ENCODE measurements around the gene NOP16. TPM values are rescaled to one million over a fixed set of nuclear protein-coding genes. Genes with fewer than 3 reads are reported as not detected.
A peak's percentile ranks its signal among the peaks of the same experiment; 100 is the strongest.

Gene NOP16
- total RNA-seq, 1 donor from 2014 or later: 46.3 TPM

- Histone ChIP-seq H3K27me3 (ENCODE audit: insufficient read depth, low read length) (peaks cover 5% of the 10 kb centered on the region), H3K4me3 (ENCODE audit: insufficient read depth, low read depth, low read length) (no peak overlapping the region), H3K79me2 (ENCODE audit: insufficient read depth, low read length) (peaks cover 25% of the 10 kb centered on the region), H3K9me3 (ENCODE audit: insufficient read depth, low read depth, low read length) (peaks cover 3% of the 10 kb centered on the region), H3K9ac (ENCODE audit: low read length) (no peak overlapping the region), H3K27ac (ENCODE audit: low read depth, low read length) (no peak overlapping the region), H3K4me1 (ENCODE audit: insufficient read depth, low read length) (peaks cover 11% of the 10 kb centered on the region), H3K4me2 (ENCODE audit: low read length) (no peak overlapping the region), H3K36me3 (ENCODE audit: insufficient read depth, low read length) (no peaks in the 10 kb centered on the region), H2AFZ (ENCODE audit: low read depth, low read length) (no peak overlapping the region), H4K20me1 (ENCODE audit: insufficient read depth, low read length) (peaks cover 23% of the 10 kb centered on the region)
- Mint-ChIP-seq H3K36me3 (ENCODE audit: low read depth, unreplicated experiment) (no peaks in the 10 kb centered on the region), H3K27me3 (ENCODE audit: low read depth, unreplicated experiment) (peaks cover 10% of the 10 kb centered on the region), H3K4me3 (ENCODE audit: unreplicated experiment) (peak overlapping the region; percentile 16), H3K9me3 (ENCODE audit: unreplicated experiment) (peaks cover 18% of the 10 kb centered on the region), H3K27ac (ENCODE audit: unreplicated experiment) (peak overlapping the region; percentile 59), H3K4me1 (ENCODE audit: low read depth, unreplicated experiment) (peaks cover 16% of the 10 kb centered on the region)
- peak; percentile 35 for DNase-seq (ENCODE audit: low read depth)
- FAIRE-seq: no peak
- TF ChIP-seq EZH2 (IDR thresholded peaks at IDR 0.05; ENCODE audit: insufficient read depth, low read length) (no peak), CTCF (IDR thresholded peaks at IDR 0.05; ENCODE audit: insufficient read depth, low read depth, low read length) (no peak)
Measured at GRCh38 chr5:176418251-176418650, 29.9 kb upstream of the NOP16 start.

DNA sequence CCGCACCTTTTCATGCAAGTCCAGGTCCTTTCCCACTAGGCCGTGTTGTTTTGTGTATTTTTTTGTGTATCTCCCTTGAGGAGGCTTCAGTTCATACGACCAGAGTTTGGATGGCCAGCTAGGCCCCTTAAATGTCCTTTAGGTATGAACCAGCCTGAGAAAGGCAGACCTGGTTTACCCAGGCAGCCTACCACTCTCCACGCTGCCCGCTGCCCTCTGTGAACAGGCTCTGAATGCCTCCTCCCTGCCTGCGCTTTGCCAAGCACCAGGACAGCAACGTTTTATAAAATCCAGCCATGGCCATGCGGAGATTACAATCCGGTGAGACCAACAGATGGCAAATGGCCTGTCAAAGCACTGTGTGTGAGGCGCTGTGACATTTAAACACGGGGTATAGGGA, 28.6 kb upstream of the NOP16 start:
- peaks cover 13% of the 10 kb centered on the region for H3K9me3 Mint-ChIP-seq (ENCODE audit: unreplicated experiment)
- Histone ChIP-seq H4K20me1 (ENCODE audit: insufficient read depth, low read length) (peaks cover 35% of the 10 kb centered on the region), H3K36me3 (ENCODE audit: insufficient read depth, low read length) (no peaks in the 10 kb centered on the region), H3K4me3 (ENCODE audit: insufficient read depth, low read depth, low read length) (peak overlapping the region; percentile 75), H3K27me3 (ENCODE audit: insufficient read depth, low read length) (peaks cover 5% of the 10 kb centered on the region), H3K9ac (ENCODE audit: low read length) (peak overlapping the region; percentile 55), H3K79me2 (ENCODE audit: insufficient read depth, low read length) (peaks cover 28% of the 10 kb centered on the region), H3K4me2 (ENCODE audit: low read length) (peak overlapping the region; percentile 93), H3K9me3 (ENCODE audit: insufficient read depth, low read depth, low read length) (peaks cover 3% of the 10 kb centered on the region), H2AFZ (ENCODE audit: low read depth, low read length) (peak overlapping the region; percentile 89), H3K27ac (ENCODE audit: low read depth, low read length) (no peak overlapping the region), H3K4me1 (ENCODE audit: insufficient read depth, low read length) (peaks cover 11% of the 10 kb centered on the region)
- H3K36me3 Mint-ChIP-seq (ENCODE audit: low read depth, unreplicated experiment): peaks cover 2% of the 10 kb centered on the region
- peaks cover 22% of the 10 kb centered on the region for H3K4me1 Mint-ChIP-seq (ENCODE audit: low read depth, unreplicated experiment)
- FAIRE-seq: no peak
- H3K27ac Mint-ChIP-seq (ENCODE audit: unreplicated experiment): peak overlapping the region; percentile 68
- no peak for TF ChIP-seq EZH2 (IDR thresholded peaks at IDR 0.05; ENCODE audit: insufficient read depth, low read length)
- H3K27me3 Mint-ChIP-seq (ENCODE audit: low read depth, unreplicated experiment): peaks cover 10% of the 10 kb centered on the region
- no peak for DNase-seq (ENCODE audit: low read depth)
- peak overlapping the region; percentile 80 for H3K4me3 Mint-ChIP-seq (ENCODE audit: unreplicated experiment)

GRCh38 chr5:176415952-176416924, 27.8 kb upstream of the NOP16 start, which contains the start of gene CLTB:
CLTB (minus strand) TSS chr5:176416539; CDS start chr5:176416363, 176 bp downstream.
- H3K79me2 ChIP-seq (ENCODE audit: insufficient read depth, low read length): peaks cover 28% of the 10 kb centered on the region
- H3K4me3 ChIP-seq (ENCODE audit: insufficient read depth, low read depth, low read length): peak within 1 kb of the TSS; percentile 75
- no peak for FAIRE-seq
- peak within 1 kb of the TSS; percentile 96 for H2AFZ ChIP-seq (ENCODE audit: low read depth, low read length)
- peaks cover 39% of the 10 kb centered on the region for H4K20me1 ChIP-seq (ENCODE audit: insufficient read depth, low read length)
- H3K4me1 ChIP-seq (ENCODE audit: insufficient read depth, low read length): peaks cover 11% of the 10 kb centered on the region
- H3K9me3 ChIP-seq (ENCODE audit: insufficient read depth, low read depth, low read length): peaks cover 2% of the 10 kb centered on the region
- H3K4me2 ChIP-seq (ENCODE audit: low read length): peak within 1 kb of the TSS; percentile 93
- peaks cover 7% of the 10 kb centered on the region for H3K27me3 Mint-ChIP-seq (ENCODE audit: low read depth, unreplicated experiment)
- peak within 1 kb of the TSS; percentile 68 for H3K27ac Mint-ChIP-seq (ENCODE audit: unreplicated experiment)
- H3K27ac ChIP-seq (ENCODE audit: low read depth, low read length): peak within 1 kb of the TSS; percentile 72
- no peak for TF ChIP-seq EZH2 (IDR thresholded peaks at IDR 0.05; ENCODE audit: insufficient read depth, low read length)
- peak; percentile 10 for TF ChIP-seq CTCF (IDR thresholded peaks at IDR 0.05; ENCODE audit: insufficient read depth, low read depth, low read length)
- H3K4me1 Mint-ChIP-seq (ENCODE audit: low read depth, unreplicated experiment): peaks cover 25% of the 10 kb centered on the region
- peaks cover 2% of the 10 kb centered on the region for H3K27me3 ChIP-seq (ENCODE audit: insufficient read depth, low read length)
- DNase-seq (ENCODE audit: low read depth): peak; percentile 56
- H3K36me3 ChIP-seq (ENCODE audit: insufficient read depth, low read length): no peaks in the 10 kb centered on the region
- peaks cover 2% of the 10 kb centered on the region for H3K36me3 Mint-ChIP-seq (ENCODE audit: low read depth, unreplicated experiment)
- H3K9ac ChIP-seq (ENCODE audit: low read length): peak within 1 kb of the TSS; percentile 90
- H3K9me3 Mint-ChIP-seq (ENCODE audit: unreplicated experiment): peaks cover 8% of the 10 kb centered on the region
- H3K4me3 Mint-ChIP-seq (ENCODE audit: unreplicated experiment): peak within 1 kb of the TSS; percentile 86
